HTERT RPE-1 (cell line): ENCODE measurements around the gene RETSAT.
"Not testable (repeated sequence)": the region's sequence is repeated elsewhere in the genome, so short reads cannot be mapped to it uniquely, and the experiment has no call there.

Source experiments
- in situ Hi-C: fragments of 300-500 bp; cut with MboI; formaldehyde crosslinking; loops from 4 replicates; pipeline ENCODE4 v1.14.3; 2020; ENCODE audit warnings: low sequenced_read_pairs

Gene RETSAT

DNA sequence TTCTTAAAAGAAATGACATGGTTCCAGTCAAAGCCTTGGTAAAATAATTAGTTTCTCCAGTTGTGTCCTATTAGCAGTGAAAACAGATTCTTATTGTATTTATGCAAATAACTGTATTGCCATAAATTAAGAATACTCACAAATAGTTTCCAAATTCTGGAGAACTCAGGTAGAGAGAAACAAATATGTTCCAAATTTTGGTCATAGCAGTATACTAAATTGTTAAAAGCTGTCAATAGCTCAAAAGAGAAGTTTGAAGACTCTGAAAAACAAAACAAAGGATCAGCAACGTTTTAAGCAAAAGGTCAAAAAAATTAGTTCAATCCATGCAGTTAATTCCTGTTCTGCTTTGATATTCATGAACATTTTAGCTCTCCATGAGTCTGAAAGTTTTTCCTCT, 25.7 kb upstream of the RETSAT start:
- in situ Hi-C loops = no loop called here

DNA sequence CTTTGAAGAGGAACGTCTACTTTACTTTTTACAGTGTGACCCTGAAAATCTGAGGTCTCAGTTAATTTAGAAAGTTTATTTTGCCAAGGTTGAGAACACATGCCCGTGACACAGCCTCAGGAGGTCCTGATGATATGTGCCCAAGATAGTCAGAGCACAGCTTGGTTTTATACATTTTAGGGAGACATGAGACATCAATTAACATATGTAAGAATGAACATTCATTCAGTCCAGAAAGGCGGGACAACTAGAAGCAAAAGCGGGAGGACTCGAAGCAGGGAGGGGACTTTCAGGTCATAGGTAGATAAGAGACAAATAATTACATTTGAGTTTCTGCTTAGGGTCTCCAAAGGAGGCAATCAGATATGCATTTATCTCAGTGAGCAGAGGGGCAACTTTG, 23.9 kb upstream of the RETSAT start:
- in situ Hi-C loops = no loop called here

DNA sequence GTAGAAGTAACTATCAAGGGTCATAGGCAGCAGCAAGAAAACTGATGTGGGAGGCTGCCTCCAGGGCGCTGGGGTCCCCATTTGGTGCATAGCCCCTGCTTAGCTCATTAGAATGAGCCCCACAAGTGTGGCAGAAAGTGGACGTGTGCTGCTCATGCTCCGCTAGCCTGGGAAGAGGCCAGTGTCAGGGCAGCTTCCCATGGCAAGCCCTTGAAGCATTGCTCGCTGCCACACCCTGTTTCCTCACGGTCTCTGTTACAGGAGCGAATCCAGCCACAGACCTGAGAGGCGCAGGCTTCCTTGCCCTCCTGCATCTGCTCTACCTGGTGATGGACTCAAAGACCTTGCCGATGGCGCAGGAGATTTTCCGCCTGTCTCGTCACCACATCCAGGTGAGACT, 22.8 kb upstream of the RETSAT start:
- in situ Hi-C loops = no loop called here

DNA sequence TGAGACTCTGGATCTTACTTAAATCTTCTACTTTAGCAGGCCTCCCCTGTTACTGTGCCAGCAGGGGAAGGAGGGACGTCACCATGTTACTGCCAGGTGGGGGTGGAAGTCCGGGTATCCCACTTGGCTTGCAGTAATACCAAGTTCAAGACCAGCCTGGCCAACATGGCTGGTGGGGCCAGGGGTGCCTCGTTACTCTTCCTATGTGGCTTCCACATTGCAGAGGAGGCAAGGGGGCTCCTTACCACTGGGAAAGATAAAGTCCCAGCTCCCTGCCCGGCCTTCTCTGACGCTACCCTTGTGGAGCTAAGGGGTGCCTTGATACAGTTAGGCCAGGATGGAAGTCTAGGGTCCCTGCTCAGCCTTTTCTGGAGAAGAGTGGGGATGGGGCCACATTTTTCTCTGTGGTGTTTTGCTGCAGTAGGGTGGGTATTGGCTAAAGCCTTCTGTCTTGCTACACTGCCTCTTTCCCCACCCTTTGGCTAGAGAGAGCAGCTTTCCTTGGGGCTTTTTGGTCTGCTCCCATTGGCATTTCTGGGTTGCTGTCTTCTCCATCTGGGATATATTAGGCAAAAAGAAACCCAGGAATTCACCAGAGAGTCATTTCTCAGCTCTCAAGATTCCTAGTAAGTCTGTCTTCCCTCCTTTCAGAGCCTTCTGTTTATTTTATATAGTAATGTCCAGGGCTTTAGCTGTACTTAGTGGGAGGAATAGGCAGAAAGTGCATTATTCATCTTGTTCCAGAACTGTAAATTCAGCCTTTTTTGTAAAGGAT, 22.1 kb upstream of the RETSAT start:
- in situ Hi-C loops = no loop called here

DNA sequence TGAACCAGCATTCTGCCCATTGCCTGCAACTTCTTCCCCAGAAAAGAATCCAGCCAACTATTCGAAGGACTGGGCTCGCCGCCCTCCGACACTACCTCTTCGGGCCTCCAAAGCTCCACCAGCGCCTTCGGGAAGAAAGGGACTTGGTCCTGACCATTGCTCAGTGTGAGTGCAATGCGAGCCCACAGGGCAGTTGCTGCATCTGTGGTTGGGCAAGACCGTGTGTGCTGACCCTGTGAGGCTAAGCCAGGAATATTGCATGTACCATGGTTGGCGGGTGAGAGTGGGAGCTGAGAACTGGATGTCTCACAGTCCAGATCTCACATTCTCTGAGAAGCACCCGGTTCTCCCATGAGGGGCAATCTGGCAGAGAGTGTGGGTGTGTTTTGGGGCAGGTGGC, 16.7 kb upstream of the RETSAT start:
- in situ Hi-C loops = no loop called here

DNA sequence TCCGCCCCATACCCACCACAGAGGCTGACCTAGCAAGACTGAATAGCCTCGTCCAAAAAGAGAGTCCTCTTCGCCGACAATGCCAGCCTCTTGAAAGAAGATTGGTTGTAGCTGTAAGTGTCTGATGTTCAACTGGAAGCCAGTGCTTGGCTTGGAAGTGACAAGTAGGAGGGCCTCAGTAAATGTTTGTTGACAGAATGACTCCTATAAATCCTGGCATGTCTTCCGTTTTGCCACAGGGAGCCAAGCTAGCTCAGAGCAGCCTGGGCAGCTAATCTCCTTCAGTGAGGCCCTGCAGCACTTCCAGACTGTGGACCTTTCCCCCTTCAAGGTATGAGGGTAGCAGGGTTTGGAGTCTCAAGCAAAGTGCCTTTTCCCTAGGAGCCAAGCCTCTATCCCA, 15.2 kb upstream of the RETSAT start:
- in situ Hi-C loops = no loop called here

DNA sequence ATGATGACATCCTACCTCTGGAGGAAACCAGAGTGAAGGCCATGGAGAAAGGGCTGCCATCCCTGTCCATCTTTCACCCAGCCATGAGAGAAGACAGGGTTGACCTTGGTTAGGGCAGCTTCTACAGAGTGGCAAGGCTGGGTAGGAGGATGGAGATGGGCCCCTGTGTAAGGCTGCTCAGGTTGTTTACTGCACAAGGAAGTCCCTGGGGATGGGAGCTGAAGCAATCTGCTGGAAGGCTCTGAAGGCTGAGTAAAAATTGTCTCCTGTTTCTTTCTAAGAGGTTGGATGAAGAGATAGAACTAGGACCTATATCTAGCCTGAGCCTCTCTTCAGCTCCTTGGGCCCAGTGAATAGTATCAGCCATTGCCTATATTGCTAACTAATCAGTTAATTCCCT, 14.6 kb upstream of the RETSAT start:
- in situ Hi-C loops = no loop called here

DNA sequence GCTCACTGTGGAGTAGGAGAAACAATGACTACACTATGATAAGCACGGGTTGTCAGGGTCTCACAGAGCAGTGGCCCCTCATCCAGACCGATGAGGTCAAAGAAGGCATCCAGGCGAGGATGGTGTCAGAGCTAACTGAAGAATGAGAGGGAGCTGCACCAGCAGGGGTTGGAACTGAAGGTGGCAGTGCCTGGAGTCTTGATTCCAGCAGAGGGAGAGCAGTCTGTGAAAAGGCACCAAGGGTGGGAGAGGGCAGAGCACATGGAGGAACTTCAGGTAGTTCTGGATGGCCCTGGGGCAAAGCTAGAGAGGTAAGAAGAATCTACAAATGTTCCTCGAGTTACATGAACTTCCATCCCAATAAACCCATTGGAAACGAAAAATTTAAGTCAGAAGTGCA, 12.9 kb upstream of the RETSAT start:
- in situ Hi-C loops = no loop called here

DNA sequence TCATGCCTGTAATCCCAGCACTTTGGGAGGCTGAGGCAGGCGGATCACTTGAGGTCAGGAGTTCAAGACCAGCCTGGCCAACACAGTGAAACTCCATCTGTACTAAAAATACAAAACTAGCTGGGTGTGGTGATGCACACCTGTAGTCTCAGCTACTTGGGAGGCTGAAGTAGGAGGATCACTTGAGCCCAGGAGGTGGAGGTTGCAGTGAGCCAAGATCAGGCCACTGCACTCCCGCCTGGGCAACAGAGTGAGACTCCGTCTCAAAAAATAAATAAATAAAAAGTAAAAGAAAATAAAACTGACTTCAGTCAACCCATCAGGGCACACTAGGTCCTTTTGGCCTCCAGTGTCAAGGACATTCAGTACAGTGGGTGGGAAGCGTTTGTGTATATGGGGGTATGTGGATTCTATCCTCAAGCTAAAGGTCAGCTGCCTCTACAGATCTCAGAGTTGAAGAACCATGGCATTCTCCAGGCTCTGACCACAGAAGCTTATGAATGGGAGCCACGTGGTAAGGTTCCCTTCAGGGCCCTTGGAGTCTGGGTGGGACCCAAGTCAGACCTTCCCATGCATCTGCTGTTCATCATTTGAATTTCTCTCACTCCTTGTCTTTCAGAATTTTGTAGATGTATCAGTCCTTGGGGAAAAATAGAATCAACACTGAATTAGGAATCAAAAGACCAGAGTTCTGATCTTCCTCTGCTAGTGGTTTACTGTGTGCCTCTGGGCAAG, 8.5 kb upstream of the RETSAT start:
- in situ Hi-C loops = not testable (repeated sequence)

DNA sequence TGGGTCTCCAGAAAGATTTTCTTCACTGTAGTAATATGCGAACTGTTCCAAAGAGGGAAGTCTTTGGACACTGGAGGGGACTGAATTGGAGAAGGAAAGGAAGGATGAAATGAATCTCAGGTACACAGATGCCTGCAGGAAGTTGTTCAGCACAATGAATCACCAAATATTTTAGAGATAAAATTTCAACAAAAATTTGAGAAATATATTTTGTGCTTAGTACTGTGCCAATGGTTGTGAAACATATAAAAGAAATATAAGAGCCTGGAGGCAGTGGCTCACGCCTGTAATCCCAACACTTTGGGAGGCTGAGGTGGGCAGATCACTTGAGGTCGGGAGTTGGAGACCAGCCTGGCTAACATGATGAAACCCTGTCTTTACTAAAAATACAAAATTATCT, 3.4 kb upstream of the RETSAT start:
- in situ Hi-C loops = no loop called here

DNA sequence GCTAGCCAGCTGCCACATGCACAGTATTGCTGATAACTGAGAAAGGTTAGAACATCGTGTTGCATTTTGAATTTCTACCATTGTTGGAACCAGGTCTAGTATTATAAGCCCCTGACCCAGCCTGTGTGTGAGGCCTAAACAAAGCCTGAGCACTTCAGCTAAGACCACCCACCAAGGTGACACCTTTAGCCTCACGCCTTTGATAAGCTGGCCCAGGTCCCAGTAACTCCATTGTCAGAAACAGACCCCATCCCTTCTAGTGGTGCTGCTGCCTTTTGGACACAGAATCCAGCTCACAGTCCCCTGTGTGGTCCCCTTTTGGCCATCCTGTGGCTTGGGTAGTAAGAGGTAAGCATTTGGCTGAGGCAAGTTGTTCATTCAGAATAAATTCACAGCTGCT, 1.9 kb upstream of the RETSAT start:
- in situ Hi-C loops = no loop called here

DNA sequence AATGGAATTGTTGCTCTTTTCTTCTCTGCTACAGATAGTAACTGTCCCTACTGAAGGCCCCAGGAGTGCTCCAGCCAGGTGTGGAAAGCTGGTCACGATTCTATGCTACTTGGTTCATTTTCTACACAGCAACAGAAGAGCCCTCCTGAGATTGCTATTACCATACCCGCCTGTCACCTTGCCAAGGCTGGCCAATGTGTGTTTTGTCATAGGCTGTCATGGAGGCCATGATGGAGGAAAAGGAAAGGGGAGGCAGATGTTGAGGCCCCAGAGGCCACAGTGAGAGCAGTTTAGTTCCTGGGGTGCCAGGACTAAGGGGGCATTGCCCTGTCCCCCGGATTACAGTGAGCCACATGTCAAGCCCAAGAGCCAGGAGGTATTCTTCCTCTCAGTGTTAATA, 1.2 kb upstream of the RETSAT start:
- in situ Hi-C loops = no loop called here

DNA sequence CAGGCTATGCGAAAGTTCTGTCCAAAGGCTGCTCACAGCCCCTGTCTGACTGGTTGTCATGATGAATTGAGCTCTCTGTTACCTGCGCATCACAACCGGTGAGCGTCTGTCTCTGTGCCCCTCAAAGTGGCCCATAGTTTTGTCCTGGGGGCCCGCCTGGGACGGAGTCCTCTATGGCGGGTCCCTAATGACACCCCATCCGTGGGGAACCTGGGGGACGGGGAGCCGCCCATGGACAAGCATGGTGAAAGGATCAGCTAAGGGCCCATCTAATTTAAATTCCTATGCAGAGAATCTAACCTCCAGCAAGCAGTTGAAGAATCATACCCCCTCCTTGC, 714 bp upstream of the RETSAT start:
- in situ Hi-C loops = no loop called here

DNA sequence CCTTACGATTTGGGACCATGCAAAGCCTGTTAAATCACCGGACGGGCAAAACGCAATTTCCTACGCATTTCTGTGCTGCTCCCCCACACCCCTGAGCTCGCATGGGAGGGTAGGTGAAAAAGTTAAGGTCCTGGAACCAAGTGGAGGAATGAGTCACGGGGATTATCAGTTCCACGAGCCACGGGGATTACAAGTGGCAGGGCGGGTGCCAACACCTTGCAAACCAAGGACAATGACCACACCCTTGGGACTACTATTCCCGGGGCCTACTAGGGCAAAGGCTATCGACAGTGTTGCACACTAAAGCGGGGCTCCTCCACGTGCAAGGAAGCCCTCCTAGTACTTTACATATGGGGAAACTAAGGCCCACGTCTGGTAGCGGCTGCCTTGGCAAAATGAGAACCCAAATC, 447 bp downstream of the RETSAT start:
- in situ Hi-C loops = no loop called here

DNA sequence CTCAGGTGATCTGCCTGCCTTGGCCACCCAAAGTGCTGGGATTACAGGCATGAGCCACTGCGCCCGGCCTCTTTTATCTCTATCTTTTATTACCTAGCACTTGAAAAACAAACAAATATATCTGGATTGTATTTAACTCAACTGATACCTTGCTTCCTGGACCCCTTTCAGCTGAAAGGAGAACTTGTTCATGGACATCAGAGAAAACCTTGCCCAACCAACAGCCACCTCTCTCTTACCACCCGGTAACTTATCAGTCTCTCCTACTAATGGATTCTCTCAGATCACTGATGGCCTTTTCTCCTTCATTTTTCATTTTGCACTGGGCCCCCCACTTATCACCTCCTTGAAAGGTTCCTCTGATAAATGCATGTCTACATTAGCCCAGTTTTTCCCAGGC, 6.7 kb downstream of the RETSAT start:
- in situ Hi-C loops = no loop called here

DNA sequence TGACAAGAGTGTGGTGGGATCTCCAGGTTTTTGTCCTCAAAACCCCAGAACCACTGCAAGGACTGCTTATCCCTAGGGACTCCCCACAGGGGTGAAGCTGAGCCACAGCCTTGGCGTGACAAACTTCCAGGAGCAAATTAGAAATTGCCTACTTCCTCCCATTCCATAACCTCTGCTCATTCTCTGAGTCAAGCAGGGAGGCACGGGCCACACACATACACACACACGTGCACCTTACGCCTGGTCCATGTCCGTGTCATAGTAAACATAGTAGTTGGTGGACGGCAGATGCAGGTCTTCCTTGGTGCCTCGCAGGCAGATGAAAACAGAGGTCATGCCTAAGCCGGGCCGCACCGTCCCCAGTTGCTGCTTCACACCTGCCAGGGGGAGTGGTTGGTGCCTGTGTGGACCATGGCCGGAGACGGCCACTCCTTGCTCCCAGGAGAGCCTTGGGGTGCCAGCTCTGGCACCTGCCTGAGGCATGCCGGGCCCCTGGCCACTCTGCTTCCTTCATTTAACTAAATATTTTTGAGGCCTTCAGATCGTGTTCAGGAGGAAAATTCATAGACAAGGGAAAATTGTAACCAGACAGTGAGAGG, 9.9 kb downstream of the RETSAT start:
- in situ Hi-C loops = no loop called here

DNA sequence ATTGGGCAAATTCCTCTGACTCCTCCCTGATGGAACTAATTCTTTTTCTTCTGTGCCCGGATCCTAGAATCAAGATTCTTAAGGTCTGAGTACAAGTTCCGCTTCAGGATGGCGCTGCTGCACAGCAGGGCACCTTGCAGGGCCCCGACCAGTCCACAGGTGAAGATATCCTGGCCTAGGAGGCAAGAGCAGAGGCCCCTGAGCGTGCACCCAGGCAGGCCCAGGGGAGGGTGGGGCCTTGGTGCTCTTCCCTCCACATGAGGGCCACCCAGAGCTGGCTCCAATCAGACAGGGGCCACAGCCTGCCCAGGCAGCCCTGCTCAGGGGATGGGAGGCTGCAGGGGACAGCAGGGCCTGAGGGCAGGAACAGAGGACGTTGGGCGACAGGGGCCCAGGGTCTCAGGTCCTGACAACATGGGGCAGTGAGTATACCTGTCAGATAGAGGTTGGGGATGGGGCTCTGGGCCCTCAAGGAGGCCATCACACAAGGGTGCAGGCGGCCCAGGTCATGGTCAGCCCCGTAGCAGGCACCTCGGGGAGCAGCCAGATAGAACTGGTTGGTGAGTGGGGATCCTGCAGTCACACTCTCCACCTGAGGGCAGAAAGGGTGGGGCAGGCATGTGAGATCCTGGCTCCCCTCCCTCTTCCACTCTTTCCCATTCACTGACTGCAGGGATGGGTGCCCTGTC, 11.0 kb downstream of the RETSAT start:
- in situ Hi-C loops = not testable (repeated sequence)

DNA sequence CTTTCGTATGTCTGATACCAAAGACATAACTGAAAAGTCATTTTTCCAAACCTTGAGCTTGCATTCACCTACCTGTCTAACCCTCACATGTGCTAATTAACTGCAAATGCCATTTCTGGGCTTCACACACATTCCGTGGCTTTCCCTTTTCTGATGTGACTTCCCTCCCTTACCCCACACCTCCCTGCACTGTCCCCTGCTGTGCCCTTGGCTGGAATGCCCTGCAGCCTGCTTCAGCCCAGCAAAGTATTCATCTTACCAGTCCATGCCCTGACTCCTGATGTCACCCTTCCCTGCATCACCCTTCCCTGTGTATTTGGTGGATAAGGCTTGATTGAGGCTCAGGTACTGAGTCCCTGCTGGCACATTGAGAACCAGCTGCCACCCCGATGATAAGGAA, 12.2 kb downstream of the RETSAT start:
- in situ Hi-C loops = no loop called here

DNA sequence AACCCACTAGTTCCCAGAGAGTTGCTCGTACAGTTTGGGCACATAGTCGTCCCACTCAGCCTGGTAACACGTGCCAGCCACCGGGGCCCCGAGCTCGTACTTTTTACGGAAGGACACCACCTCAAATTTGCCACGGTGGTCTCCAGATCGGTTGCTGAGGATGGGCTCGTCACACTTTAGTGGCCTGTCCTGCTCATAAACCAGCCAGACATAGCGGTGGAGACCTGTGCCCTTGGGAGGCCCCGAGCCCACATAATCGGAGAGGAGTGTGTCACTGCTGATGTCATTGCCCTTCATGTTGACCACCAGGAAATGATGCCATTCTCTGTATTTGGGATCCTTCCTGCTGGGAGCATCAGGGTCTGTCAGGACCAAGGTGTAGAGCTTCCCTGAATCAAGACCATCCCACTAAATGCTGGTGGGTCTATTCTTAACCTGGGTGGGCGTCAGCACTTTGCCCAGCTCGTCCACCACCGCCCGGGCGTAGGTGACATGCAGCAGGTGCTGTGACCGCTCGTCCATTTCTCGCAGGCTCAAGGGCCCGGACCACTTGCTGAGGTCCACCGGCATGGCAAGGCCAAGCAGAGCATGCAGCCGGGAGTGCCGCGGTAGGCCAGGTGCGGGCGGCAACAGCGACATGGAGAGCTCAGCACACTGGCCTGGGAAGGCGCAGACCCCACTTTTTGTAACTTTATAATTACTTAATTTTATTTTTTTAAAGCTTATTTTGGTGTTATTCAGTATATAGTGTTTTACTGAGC, 12.9 kb downstream of the RETSAT start:
- in situ Hi-C loops = no loop called here

DNA sequence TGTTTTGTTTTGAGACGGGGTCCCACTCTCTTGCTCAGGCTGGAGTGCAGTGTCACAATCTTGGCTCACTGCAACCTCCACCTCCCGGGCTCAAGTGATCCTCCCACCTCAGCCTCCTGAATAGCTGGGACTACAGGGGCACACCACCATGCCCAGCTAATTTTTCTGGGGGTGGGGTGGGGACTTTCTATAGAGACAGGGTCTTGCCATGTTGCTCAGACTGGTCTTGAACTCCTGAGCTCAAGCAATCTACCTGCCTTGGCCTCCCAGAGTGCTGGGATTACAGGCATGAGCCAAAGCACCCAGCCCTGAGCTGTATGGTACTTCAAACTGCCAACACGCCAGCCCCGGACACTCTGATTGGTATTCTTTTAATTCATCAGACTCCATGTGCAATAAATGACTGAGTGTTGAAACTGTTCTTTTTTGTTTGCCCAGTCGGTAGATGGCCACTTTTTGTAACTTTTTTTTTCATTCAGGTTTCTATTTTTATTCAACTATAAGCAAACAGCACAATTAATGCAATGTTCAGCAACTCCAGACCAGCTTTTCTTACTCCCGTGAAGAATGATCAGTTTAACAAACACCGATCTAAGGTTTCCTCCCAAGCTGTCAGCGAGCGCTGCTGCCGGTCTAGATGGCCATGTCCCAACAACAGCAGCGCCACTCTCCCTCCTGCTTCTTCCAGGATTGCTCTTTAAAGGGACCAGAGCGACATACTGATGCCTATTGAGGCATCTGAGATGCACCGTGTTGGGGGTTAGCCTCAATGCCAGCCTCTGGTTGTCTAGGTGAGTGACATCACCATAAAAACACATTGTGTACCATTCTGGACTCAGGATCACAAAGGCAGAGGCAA, 14.1 kb downstream of the RETSAT start:
- in situ Hi-C loops = no loop called here
